Measurements from ENCODE around the gene CEP290. TPM values are rescaled to one million over a fixed set of nuclear protein-coding genes. Genes with fewer than 3 reads are reported as not detected.

Gene CEP290
- total and polyA plus RNA-seq, 10 of the 15 experiments (the other 5 are each of a cell fraction or from before 2014, with no cell fraction given), result 4.8 to 15.7 (median 10.7) TPM

Small RNA genes within 50 kb of the gene (small RNA-seq; reads per million reads assigned to genes)
- not detected for gene RNA5SP364

Other genes with a start within 250 kb of the CEP290 start
- 0.06 TPM in 1 of 2 replicates, not detected in the other for gene C12orf50, start 112.7 kb downstream of the CEP290 start, total RNA-seq (2014; rRNA removed)
- gene C12orf50, start 112.7 kb downstream of the CEP290 start, total RNA-seq (2014; rRNA removed; fragmentation: Illumina TruSeq; extraction: Trizol), result 0.09 TPM in 1 of 2 replicates, not detected in the other
- not detected in 2 replicates for gene C12orf50, start 112.7 kb downstream of the CEP290 start, total RNA-seq (2021)
- 0.03 and 0.19 TPM in 2 replicates for gene C12orf50, start 112.7 kb downstream of the CEP290 start, polyA plus RNA-seq (2011; rRNA removed)
- 0.21 TPM in 1 of 2 replicates, not detected in the other for gene C12orf50, start 112.7 kb downstream of the CEP290 start, polyA plus RNA-seq (2014; fragmentation: Illumina TruSeq; extraction: Trizol)
- gene C12orf50, start 112.7 kb downstream of the CEP290 start, polyA plus RNA-seq (2014; fragmentation: Nextera tagmentation; extraction: Ambion mirVana), result not detected
- gene C12orf50, start 112.7 kb downstream of the CEP290 start, polyA plus RNA-seq (2014; rRNA removed), result not detected in 2 replicates
- gene C12orf50, start 112.7 kb downstream of the CEP290 start, polyA plus RNA-seq (2016; fragmentation: Nextera tagmentation; extraction: Ambion mirVana), result not detected
- 3.5 and 4.7 TPM in 2 replicates for gene TMTC3, start 219 bp upstream of the CEP290 start, total RNA-seq (2014; rRNA removed)
- gene TMTC3, start 219 bp upstream of the CEP290 start, total RNA-seq (2014; rRNA removed; fragmentation: Illumina TruSeq; extraction: Trizol), result 5.1 and 5.6 TPM in 2 replicates
- gene TMTC3, start 219 bp upstream of the CEP290 start, total RNA-seq (2021), result 4.9 and 5.7 TPM in 2 replicates
- 5.0 and 8.1 TPM in 2 replicates for gene TMTC3, start 219 bp upstream of the CEP290 start, polyA plus RNA-seq (2011; rRNA removed)
- 2.9 and 4.0 TPM in 2 replicates for gene TMTC3, start 219 bp upstream of the CEP290 start, polyA plus RNA-seq (2014; fragmentation: Illumina TruSeq; extraction: Trizol)
- 1 to 10 TPM; 1.5 to 2.8 TPM for gene TMTC3, start 219 bp upstream of the CEP290 start, polyA plus RNA-seq (2014; fragmentation: Nextera tagmentation; extraction: Ambion mirVana)
- 1.1 and 1.4 TPM in 2 replicates for gene TMTC3, start 219 bp upstream of the CEP290 start, polyA plus RNA-seq (2014; rRNA removed)
- gene TMTC3, start 219 bp upstream of the CEP290 start, polyA plus RNA-seq (2016; fragmentation: Nextera tagmentation; extraction: Ambion mirVana), result 1 to 10 TPM; 3.5 to 3.7 TPM

All from GM12878 (cell line).